ENCODE measurements around the gene CHAF1A. TPM values are rescaled to one million over a fixed set of nuclear protein-coding genes. Genes with fewer than 3 reads are reported as not detected.

Gene CHAF1A
- total and polyA plus RNA-seq, 10 donors, result 3.8 to 17.9 (median 10.0) TPM

DNA sequence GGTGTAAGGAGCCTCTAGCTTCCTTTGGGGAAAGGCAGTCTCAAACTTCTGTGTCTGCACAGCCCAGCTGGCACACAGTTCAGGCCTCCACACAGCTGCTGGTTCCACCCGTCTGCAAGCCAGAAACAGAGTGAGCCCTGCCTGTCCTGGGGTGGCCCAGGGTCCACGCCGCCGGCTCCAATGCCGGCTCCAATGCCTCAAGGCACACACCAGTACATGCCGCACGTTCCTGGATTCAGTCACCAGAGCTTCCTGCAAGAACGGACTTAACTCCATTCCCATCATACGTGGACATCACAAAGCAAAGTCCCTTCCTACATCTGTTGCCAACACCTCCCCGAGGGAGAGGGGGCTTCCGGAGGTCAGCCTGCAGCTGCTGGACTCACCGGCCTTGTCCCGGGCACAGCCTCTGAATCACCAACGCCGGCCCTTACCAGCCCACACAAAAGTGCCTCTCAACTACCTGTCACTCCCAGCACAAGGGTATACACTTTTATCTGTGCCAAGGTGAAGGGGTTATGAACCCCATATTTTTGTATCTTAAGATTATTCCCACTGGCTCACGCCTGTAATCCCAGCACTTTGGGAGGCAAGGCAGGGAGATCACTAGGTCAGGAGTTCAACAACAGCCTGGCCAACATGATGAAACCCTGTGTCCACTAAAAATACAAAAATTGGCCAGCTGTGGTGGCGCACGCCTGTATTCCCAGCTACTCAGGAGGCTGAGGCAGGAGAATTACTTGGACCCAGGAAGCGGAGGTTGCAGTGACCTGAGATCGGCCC, 10.5 kb upstream of the CHAF1A start:
- intact Hi-C loops (cut with DNase I; ENCODE audit: low total_unique reads), result no loop called here
- peak; percentile 85 for DNase-seq
- peaks cover 0 to 68% (median 26%) of the 10 kb centered on the region in 6 donors for H3K36me3 ChIP-seq
- no peaks in the 10 kb centered on the region for H3K9me3 ChIP-seq
- H3K27ac ChIP-seq, result peak overlapping the region; percentile 49 to 89 (median 82)
- H3K4me1 ChIP-seq, result peaks cover 58 to 100% (median 95%) of the 10 kb centered on the region in 6 donors
- TF ChIP-seq, protein P1, sequence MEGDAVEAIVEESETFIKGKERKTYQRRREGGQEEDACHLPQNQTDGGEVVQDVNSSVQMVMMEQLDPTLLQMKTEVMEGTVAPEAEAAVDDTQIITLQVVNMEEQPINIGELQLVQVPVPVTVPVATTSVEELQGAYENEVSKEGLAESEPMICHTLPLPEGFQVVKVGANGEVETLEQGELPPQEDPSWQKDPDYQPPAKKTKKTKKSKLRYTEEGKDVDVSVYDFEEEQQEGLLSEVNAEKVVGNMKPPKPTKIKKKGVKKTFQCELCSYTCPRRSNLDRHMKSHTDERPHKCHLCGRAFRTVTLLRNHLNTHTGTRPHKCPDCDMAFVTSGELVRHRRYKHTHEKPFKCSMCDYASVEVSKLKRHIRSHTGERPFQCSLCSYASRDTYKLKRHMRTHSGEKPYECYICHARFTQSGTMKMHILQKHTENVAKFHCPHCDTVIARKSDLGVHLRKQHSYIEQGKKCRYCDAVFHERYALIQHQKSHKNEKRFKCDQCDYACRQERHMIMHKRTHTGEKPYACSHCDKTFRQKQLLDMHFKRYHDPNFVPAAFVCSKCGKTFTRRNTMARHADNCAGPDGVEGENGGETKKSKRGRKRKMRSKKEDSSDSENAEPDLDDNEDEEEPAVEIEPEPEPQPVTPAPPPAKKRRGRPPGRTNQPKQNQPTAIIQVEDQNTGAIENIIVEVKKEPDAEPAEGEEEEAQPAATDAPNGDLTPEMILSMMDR (IDR thresholded peaks at IDR 0.05 in 8 of 11, conservative IDR thresholded peaks at IDR 0.05 in 3 of 11), result no peak
- TF ChIP-seq POLR2A (IDR thresholded peaks at IDR 0.05) (no peak), POLR2AphosphoS5 (IDR thresholded peaks at IDR 0.05) (peak; percentile 86 to 94 (median 90))
- 70 to 87% (median 74%) methylated on average over 17 to 20 of the region's 20 CpGs for WGBS, 5 donors
- no peaks in the 10 kb centered on the region for H3K27me3 ChIP-seq (replicated peaks in 1 of 7)
- peak overlapping the region in 1 of 8 donors; percentile 33 for H3K4me3 ChIP-seq

DNA sequence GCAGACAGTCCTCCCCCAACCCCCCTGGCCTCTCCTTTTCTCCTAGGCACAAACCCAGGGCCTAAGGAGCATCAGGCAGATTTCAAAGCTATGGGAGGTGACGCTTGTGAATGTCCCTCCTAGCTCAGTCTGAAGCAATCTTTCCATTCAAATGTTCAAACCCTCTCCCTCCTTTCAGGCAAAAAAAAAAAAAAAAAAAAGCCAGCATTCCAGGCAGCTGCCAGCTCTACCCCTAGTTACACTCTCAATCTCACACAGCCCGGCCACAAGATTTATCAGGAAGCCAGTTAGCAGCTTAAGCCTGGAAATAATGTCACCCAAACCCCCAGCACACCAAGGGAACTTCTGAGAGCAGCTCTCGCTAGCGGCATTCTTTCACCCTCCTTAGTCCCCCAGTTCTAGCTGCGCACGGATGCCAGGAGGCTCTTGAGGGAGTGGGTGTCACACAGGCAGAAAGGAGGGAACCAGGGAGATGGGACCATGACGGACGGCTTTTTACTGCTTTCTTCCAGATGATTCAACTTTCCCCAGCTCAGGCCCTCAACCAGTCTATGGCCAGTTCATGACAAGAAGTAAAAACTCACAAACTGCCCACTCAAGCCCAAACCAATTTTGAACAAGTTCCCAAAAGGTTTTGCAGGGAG, 8.4 kb upstream of the CHAF1A start:
- no peak for DNase-seq
- Histone ChIP-seq H3K27me3 (replicated peaks in 1 of 7) (no peaks in the 10 kb centered on the region), H3K27ac (peak overlapping the region in 6 of 8 donors; percentile 58 to 85 (median 72)), H3K36me3 (peaks cover 0 to 56% (median 26%) of the 10 kb centered on the region in 6 donors), H3K9me3 (no peaks in the 10 kb centered on the region), H3K4me1 (peaks cover 54 to 100% (median 95%) of the 10 kb centered on the region in 6 donors), H3K4me3 (no peak overlapping the region)
- intact Hi-C loops (cut with DNase I; ENCODE audit: low total_unique reads), result no loop called here
- 64 to 86% (median 83%) methylated on average over 6 to 8 of the region's 8 CpGs for WGBS, 5 donors
- TF ChIP-seq, protein P1 (IDR thresholded peaks at IDR 0.05 in 8 of 11, conservative IDR thresholded peaks at IDR 0.05 in 3 of 11), result no peak
- peak in 1 of 3 donors; percentile 13 for TF ChIP-seq POLR2AphosphoS5 (IDR thresholded peaks at IDR 0.05)

DNA sequence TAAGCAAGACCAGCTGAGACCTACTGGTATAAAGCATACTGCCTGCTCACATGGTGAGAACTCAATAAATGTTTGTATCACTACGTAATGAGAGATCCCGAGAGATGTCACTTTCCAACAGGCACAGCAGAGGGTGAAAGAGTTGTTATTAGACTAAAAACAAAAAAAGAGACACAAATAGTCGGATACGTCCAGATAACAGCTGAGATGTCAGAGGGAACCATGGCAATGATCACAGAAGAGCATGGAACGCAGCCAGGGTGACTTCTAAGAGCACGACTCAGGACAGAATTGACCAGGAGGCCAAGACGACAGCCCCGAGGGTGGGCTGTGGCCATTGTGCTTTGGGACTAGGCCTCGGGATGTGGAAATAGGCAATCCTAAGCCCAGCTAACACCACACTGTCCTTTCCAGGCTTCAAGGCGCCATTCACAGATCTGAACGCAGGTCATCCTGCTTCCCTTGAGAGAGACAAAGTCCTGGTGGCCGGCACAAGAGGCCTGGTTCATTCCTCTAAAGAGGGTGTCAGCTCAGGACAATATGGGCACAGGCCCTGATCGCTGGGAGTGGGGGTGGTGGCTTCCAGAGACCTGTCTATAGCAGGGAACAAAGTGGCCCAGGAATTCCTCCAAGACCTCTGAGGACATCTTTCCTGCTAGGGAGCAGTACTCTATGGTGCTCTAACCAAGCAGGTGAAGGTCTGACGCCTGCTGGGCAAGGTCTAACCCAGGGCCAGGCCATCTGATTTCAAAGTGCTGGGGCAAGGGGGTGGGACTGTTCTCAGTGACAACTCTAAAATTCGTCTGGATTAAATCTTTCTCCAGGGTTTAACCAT, 5.3 kb upstream of the CHAF1A start:
- WGBS, 5 donors, result 70 to 86% (median 75%) methylated on average over 14 to 15 of the region's 15 CpGs
- peak overlapping the region in 1 of 8 donors; percentile 19 for H3K4me3 ChIP-seq
- intact Hi-C loops (cut with DNase I; ENCODE audit: low total_unique reads), result no loop called here
- peaks cover 28 to 95% (median 85%) of the 10 kb centered on the region in 6 donors for H3K4me1 ChIP-seq
- DNase-seq, result no peak
- TF ChIP-seq POLR2A (IDR thresholded peaks at IDR 0.05) (no peak), POLR2AphosphoS5 (IDR thresholded peaks at IDR 0.05) (no peak)
- TF ChIP-seq, protein P1 (IDR thresholded peaks at IDR 0.05 in 8 of 11, conservative IDR thresholded peaks at IDR 0.05 in 3 of 11), result no peak
- H3K9me3 ChIP-seq, result no peaks in the 10 kb centered on the region
- peak overlapping the region in 6 of 8 donors; percentile 12 to 93 (median 56) for H3K27ac ChIP-seq
- H3K27me3 ChIP-seq (replicated peaks in 1 of 7), result no peaks in the 10 kb centered on the region
- peaks cover 0 to 45% (median 18%) of the 10 kb centered on the region in 6 donors for H3K36me3 ChIP-seq
